Neural cell (in vitro differentiated cells): ENCODE data around the gene NPSR1. TPM values are rescaled to one million over a fixed set of nuclear protein-coding genes. Genes with fewer than 3 reads are reported as not detected.

Experiments used
- H2AFZ ChIP-seq: fragments of 200-600, 300-800 bp; sonication (generic), shearing (Covaris generic); 2 replicates; pipeline ENCODE4 v1.6.0; 2014; ENCODE audit warnings: low read depth, mild to moderate bottlenecking, antibody characterized with exemption, low read length, moderate library complexity
- H3F3A ChIP-seq: fragments of 200-600 bp; shearing (Covaris generic); 2 replicates; pipeline ENCODE4 v1.6.1; 2016; ENCODE audit warnings: mild to moderate bottlenecking, moderate library complexity, mixed read lengths, antibody characterized with exemption, low read length; ENCODE audit not compliant: insufficient read depth, poor library complexity, severe bottlenecking
- H3K27ac ChIP-seq: fragments of 200-600, 300-800 bp; sonication (generic), shearing (Covaris generic); 2 replicates; pipeline ENCODE4 v1.5.1; 2014; ENCODE audit warnings: mild to moderate bottlenecking, low read length, moderate library complexity
- H3K27me3 ChIP-seq: fragments of 300-800, 200-600 bp; sonication (generic), shearing (Covaris generic); 2 replicates; pipeline ENCODE4 v1.6.0; 2014; ENCODE audit warnings: mild to moderate bottlenecking, low read depth, low read length, moderate library complexity; ENCODE audit not compliant: insufficient read depth
- H3K36me3 ChIP-seq: fragments of 300-800, 200-600 bp; sonication (generic), shearing (Covaris generic); 2 replicates; pipeline ENCODE4 v1.5.1; 2014; ENCODE audit warnings: mild to moderate bottlenecking, antibody characterized with exemption, low read length, moderate library complexity; ENCODE audit not compliant: insufficient read depth
- H3K4me2 ChIP-seq: fragments of 300-800, 200-600 bp; sonication (generic), shearing (Covaris generic); 2 replicates; pipeline ENCODE4 v1.6.0; 2014; ENCODE audit warnings: mild to moderate bottlenecking, low read length
- H3K4me3 ChIP-seq: fragments of 300-800, 200-600 bp; sonication (generic), shearing (Covaris generic); 2 replicates; pipeline ENCODE4 v1.5.1; 2014; ENCODE audit warnings: mild to moderate bottlenecking, low read length, moderate library complexity
- H3K79me2 ChIP-seq: fragments of 200-600 bp; shearing (Covaris generic); replicated peaks from 2 replicates; pipeline ENCODE4 v1.6.0; 2014; ENCODE audit warnings: mild to moderate bottlenecking, low read length, moderate library complexity; ENCODE audit not compliant: insufficient read depth
- H3K9ac ChIP-seq: fragments of 300-800, 200-600 bp; sonication (generic), shearing (Covaris generic); 2 replicates; pipeline ENCODE4 v1.6.1; 2016; ENCODE audit warnings: mild to moderate bottlenecking, low read length, mixed read lengths
- H3K9me2 ChIP-seq: fragments of 200-600 bp; shearing (Covaris generic); 2 replicates; pipeline ENCODE4 v1.6.1; 2016; ENCODE audit warnings: mild to moderate bottlenecking, low read length, mixed read lengths; ENCODE audit not compliant: insufficient read depth
- H3K9me3 ChIP-seq: fragments of 200-600, 300-800 bp; sonication (generic), shearing (Covaris generic); 2 replicates; pipeline ENCODE4 v1.6.1; 2016; ENCODE audit warnings: mild to moderate bottlenecking, mixed run types, low read length, moderate library complexity, mixed read lengths
- H4K20me1 ChIP-seq: fragments of 200-600 bp; shearing (Covaris generic); 2 replicates; pipeline ENCODE4 v1.6.1; 2016; ENCODE audit warnings: mild to moderate bottlenecking, mixed run types; ENCODE audit not compliant: insufficient read depth
- EP300 ChIP-seq: fragments of 450-650 bp; conservative IDR thresholded peaks from 2 replicates; pipeline ENCODE4 v1.6.1; 2014; ENCODE audit warnings: antibody characterized with exemption, mild to moderate bottlenecking, moderate library complexity; ENCODE audit not compliant: poor library complexity, severe bottlenecking
- EZH2 ChIP-seq: fragments of 200-600, 300-800 bp; shearing (Covaris generic), sonication (generic); IDR thresholded peaks from 2 replicates; pipeline ENCODE4 v1.6.1; 2014; ENCODE audit warnings: antibody characterized with exemption, low read length, borderline replicate concordance, mild to moderate bottlenecking; ENCODE audit not compliant: insufficient read depth, poor library complexity, severe bottlenecking
- MXI1 ChIP-seq: fragments of 450-650 bp; conservative IDR thresholded peaks from 2 replicates; pipeline ENCODE4 v1.6.1; 2014; ENCODE audit warnings: antibody characterized with exemption, mild to moderate bottlenecking; ENCODE audit not compliant: poor library complexity, severe bottlenecking
- POLR2AphosphoS5 ChIP-seq: IDR thresholded peaks from 2 replicates; pipeline ENCODE4 v1.6.1; 2012
- RAD21 ChIP-seq: fragments of 450-650 bp; conservative IDR thresholded peaks from 2 replicates; pipeline ENCODE4 v1.6.1; 2014; ENCODE audit warnings: antibody characterized with exemption, mild to moderate bottlenecking, moderate library complexity
- SMC3 ChIP-seq: fragments of 450-650 bp; conservative IDR thresholded peaks from 2 replicates; pipeline ENCODE4 v1.6.1; 2014; ENCODE audit warnings: antibody characterized with exemption, mild to moderate bottlenecking, moderate library complexity; ENCODE audit not compliant: poor library complexity
- TAF1 ChIP-seq: IDR thresholded peaks from 2 replicates; pipeline ENCODE4 v1.6.1; 2012; ENCODE audit warnings: low read depth
- polyA plus RNA-seq: library from polyadenylated mRNA; depleted of rRNA; stranded (reverse); fragments of >200 nt; gene quantifications from 2 replicates; pipeline ENCODE4 v1.2.3, GENCODE V29; 2014
- TF ChIP-seq, protein P1 (sequence below): IDR thresholded peaks from 2 replicates; pipeline ENCODE4 v1.6.1; 2012; ENCODE audit warnings: borderline replicate concordance
- TF ChIP-seq, protein P2 (sequence below): fragments of 450-650 bp; IDR thresholded peaks from 2 replicates; pipeline ENCODE4 v1.5.1; 2014; ENCODE audit warnings: antibody characterized with exemption, mild to moderate bottlenecking, moderate library complexity; ENCODE audit not compliant: poor library complexity, severe bottlenecking

The NPSR1 gene
- polyA plus RNA-seq, 1 donor from 2014 or later, result not detected

DNA sequence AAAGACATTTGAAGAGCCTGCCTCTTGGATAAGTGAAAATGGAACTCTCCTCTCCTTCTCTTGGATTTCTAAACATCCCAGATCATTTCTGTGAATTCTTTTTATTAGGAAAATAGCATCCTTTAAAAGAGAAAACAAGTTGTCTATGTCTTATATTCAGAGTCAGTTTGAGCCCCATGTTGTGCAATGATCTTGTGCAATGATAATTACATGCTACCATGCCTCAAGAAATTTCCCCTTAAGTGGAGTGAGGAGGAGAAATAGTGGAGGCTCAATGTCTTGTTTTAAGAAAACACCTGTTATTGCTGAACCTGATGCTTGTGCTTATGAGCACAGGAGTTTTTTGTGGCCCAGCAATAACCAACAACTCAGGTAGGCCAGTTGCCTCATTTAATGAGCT lies 103.6 kb downstream of the NPSR1 start:
- H3K27me3 ChIP-seq, result no peaks in the 10 kb centered on the region
- H3K9me2 ChIP-seq, result no peaks in the 10 kb centered on the region
- H3K9ac ChIP-seq, result no peak overlapping the region

GRCh38 chr7:34762764-34763163 lies 104.7 kb downstream of the NPSR1 start:
- H3K9me2 ChIP-seq, result no peaks in the 10 kb centered on the region
- no peak for TF ChIP-seq EZH2
- TF ChIP-seq TAF1, result no peak
- TF ChIP-seq, protein P1, sequence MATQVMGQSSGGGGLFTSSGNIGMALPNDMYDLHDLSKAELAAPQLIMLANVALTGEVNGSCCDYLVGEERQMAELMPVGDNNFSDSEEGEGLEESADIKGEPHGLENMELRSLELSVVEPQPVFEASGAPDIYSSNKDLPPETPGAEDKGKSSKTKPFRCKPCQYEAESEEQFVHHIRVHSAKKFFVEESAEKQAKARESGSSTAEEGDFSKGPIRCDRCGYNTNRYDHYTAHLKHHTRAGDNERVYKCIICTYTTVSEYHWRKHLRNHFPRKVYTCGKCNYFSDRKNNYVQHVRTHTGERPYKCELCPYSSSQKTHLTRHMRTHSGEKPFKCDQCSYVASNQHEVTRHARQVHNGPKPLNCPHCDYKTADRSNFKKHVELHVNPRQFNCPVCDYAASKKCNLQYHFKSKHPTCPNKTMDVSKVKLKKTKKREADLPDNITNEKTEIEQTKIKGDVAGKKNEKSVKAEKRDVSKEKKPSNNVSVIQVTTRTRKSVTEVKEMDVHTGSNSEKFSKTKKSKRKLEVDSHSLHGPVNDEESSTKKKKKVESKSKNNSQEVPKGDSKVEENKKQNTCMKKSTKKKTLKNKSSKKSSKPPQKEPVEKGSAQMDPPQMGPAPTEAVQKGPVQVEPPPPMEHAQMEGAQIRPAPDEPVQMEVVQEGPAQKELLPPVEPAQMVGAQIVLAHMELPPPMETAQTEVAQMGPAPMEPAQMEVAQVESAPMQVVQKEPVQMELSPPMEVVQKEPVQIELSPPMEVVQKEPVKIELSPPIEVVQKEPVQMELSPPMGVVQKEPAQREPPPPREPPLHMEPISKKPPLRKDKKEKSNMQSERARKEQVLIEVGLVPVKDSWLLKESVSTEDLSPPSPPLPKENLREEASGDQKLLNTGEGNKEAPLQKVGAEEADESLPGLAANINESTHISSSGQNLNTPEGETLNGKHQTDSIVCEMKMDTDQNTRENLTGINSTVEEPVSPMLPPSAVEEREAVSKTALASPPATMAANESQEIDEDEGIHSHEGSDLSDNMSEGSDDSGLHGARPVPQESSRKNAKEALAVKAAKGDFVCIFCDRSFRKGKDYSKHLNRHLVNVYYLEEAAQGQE, result no peak
- no peak for TF ChIP-seq EP300
- TF ChIP-seq POLR2AphosphoS5, result no peak
- TF ChIP-seq, protein P2, sequence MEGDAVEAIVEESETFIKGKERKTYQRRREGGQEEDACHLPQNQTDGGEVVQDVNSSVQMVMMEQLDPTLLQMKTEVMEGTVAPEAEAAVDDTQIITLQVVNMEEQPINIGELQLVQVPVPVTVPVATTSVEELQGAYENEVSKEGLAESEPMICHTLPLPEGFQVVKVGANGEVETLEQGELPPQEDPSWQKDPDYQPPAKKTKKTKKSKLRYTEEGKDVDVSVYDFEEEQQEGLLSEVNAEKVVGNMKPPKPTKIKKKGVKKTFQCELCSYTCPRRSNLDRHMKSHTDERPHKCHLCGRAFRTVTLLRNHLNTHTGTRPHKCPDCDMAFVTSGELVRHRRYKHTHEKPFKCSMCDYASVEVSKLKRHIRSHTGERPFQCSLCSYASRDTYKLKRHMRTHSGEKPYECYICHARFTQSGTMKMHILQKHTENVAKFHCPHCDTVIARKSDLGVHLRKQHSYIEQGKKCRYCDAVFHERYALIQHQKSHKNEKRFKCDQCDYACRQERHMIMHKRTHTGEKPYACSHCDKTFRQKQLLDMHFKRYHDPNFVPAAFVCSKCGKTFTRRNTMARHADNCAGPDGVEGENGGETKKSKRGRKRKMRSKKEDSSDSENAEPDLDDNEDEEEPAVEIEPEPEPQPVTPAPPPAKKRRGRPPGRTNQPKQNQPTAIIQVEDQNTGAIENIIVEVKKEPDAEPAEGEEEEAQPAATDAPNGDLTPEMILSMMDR, result no peak
- no peak for TF ChIP-seq RAD21
- no peak for TF ChIP-seq MXI1
- TF ChIP-seq SMC3, result no peak
- no peaks in the 10 kb centered on the region for H3K36me3 ChIP-seq

More for the DNA sequence above, 103.6 kb downstream of the NPSR1 start:
- Histone ChIP-seq H3K9me3 (no peaks in the 10 kb centered on the region), H3K27ac (no peak overlapping the region), H3K36me3 (no peaks in the 10 kb centered on the region), H3K4me2 (no peak overlapping the region), H3K4me3 (no peak overlapping the region), H2AFZ (no peak overlapping the region), H3K79me2 (no peaks in the 10 kb centered on the region), H3F3A (no peaks in the 10 kb centered on the region), H4K20me1 (no peaks in the 10 kb centered on the region)
- TF ChIP-seq RAD21, result no peak
- TF ChIP-seq TAF1, result no peak
- no peak for TF ChIP-seq POLR2AphosphoS5
- TF ChIP-seq EZH2, result no peak
- TF ChIP-seq EP300, result no peak
- TF ChIP-seq MXI1, result no peak
- TF ChIP-seq, protein P1, result no peak
- TF ChIP-seq, protein P2, result no peak
- TF ChIP-seq SMC3, result no peak

More at GRCh38 chr7:34762764-34763163, 104.7 kb downstream of the NPSR1 start:
- H4K20me1 ChIP-seq, result no peaks in the 10 kb centered on the region
- H3K4me3 ChIP-seq, result no peak overlapping the region
- no peaks in the 10 kb centered on the region for H3K9me3 ChIP-seq
- H3K79me2 ChIP-seq, result no peaks in the 10 kb centered on the region
- H3K27me3 ChIP-seq, result no peaks in the 10 kb centered on the region
- no peak overlapping the region for H3K4me2 ChIP-seq
- no peak overlapping the region for H3K9ac ChIP-seq
- no peaks in the 10 kb centered on the region for H3F3A ChIP-seq
- no peak overlapping the region for H2AFZ ChIP-seq
- no peak overlapping the region for H3K27ac ChIP-seq
